NOMO-1 treated with DMSO at 0.1 percent for 48 hours (cell line): ENCODE measurements around the gene NCBP3.
A peak's percentile ranks its signal among the peaks of the same experiment; 100 is the strongest.

Experiments
- DNase-seq: peaks from one replicate; lab custom pipeline; 2025; ENCODE audit not compliant: unreplicated experiment; lab: John Stamatoyannopoulos, UW

NCBP3 gene

GRCh38 chr17:3813171-3813570 lies 32.9 kb downstream of the NCBP3 start:
- DNase-seq, result no peak

GRCh38 chr17:3812771-3813170 lies 33.3 kb downstream of the NCBP3 start:
- DNase-seq, result no peak

GRCh38 chr17:3812284-3812683 lies 33.8 kb downstream of the NCBP3 start:
- DNase-seq, result no peak

- no peak for DNase-seq
These were observed 36.0 kb downstream of the NCBP3 start for GRCh38 chr17:3810019-3810418.

GRCh38 chr17:3809135-3809534 lies 36.9 kb downstream of the NCBP3 start:
- no peak for DNase-seq

GRCh38 chr17:3808701-3809100 lies 37.3 kb downstream of the NCBP3 start:
- DNase-seq, result no peak

- DNase-seq, result no peak
These were observed 40.5 kb downstream of the NCBP3 start for GRCh38 chr17:3805581-3805980.

GRCh38 chr17:3804503-3804931 lies 41.5 kb downstream of the NCBP3 start:
- DNase-seq, result no peak

GRCh38 chr17:3803308-3803640 lies 42.8 kb downstream of the NCBP3 start:
- DNase-seq, result peak; percentile 54

- DNase-seq, result peak; percentile 54
These were observed 43.4 kb downstream of the NCBP3 start for GRCh38 chr17:3802461-3803307.

GRCh38 chr17:3801792-3802191 lies 44.3 kb downstream of the NCBP3 start:
- no peak for DNase-seq

- no peak for DNase-seq
These were observed 44.7 kb downstream of the NCBP3 start for GRCh38 chr17:3801347-3801746.

- DNase-seq, result no peak
These were observed 45.4 kb downstream of the NCBP3 start, which contains the start of gene ITGAE for GRCh38 chr17:3800362-3801271. Gene ITGAE, minus strand, starts transcription at chr17:3801188. Its CDS starts 44 bp downstream, at chr17:3801144.

- DNase-seq, result peak; percentile 47
These were observed 46.7 kb downstream of the NCBP3 start for GRCh38 chr17:3799181-3799945.

- DNase-seq, result no peak
These were observed 47.5 kb downstream of the NCBP3 start for GRCh38 chr17:3798273-3799180.

- DNase-seq, result no peak
These were observed 49.2 kb downstream of the NCBP3 start for GRCh38 chr17:3796822-3797170.

- no peak for DNase-seq
These were observed 49.8 kb downstream of the NCBP3 start for GRCh38 chr17:3796110-3796821.

GRCh38 chr17:3795390-3796102 lies 50.5 kb downstream of the NCBP3 start:
- no peak for DNase-seq
